Epithelial cell of proximal tubule (primary cell): ENCODE measurements around the gene IGF1R. TPM values are rescaled to one million over a fixed set of nuclear protein-coding genes. Genes with fewer than 3 reads are reported as not detected.

Source experiments
- DNase-seq: peaks from one replicate; pipeline ENCODE4 v3.0.0-alpha.2; 2011; ENCODE audit warnings: low read depth
- H3K4me3 ChIP-seq: 2 replicates; pipeline ENCODE4 v1.5.1; 2011; ENCODE audit warnings: low read depth, mild to moderate bottlenecking, low read length
- total RNA-seq: library from RNA; depleted of rRNA; stranded (reverse); fragments of >200 nt; gene quantifications from 2 replicates; pipeline ENCODE4 v1.2.3, GENCODE V29; 2015
- TF ChIP-seq, protein P1 (sequence below): conservative IDR thresholded peaks from 2 replicates; pipeline ENCODE4 v1.5.1; 2012; ENCODE audit warnings: low read depth, mild to moderate bottlenecking, low read length

The IGF1R gene
- total RNA-seq, 1 donor from 2014 or later: 14.5 TPM

DNA sequence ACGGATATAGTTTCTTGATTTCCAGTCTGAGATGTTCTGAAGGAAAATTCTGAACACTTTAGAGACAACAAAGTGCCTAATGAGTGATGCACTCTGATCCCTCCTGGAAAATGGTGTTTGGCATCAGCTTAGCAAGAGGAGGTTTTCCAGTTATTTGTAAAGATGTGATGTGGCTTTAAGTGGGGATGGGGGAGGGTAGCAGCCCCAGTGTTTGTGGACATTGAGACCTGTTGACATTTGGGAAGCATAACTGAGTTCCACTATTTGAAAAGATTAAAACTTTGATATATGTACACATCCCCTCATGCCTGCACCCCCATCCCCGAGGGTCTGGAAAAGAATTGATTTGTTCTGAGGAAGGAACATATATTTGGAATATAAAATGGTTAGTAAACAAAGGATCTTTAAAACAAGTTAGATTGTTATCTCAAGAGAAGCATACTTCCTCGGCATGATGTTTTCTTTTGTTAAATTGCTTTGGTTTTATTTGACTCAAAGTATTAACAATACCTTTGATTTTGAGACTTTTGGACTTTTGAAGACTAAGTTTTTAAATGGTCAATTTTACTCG lies 6.5 kb downstream of the IGF1R start:
- no peak for DNase-seq

DNA sequence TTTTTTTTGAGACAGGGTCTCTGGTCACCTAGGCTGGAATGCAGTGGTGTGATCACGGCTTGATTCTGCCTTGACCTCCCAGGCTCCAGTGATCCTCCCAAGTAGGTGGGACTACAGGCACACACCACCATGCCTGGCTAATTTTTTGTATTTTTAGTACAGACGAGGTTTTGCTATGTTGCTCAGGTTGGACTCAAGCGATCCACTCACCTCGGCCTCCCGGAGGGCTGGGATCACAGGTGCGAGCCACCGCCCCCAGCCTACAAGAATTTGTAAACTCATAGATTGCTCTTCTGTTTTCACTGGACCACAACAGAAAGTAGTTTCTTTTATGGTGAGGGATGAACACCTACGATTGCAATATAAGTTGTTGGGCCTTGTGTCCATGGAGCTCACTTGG lies 7.4 kb downstream of the IGF1R start:
- H3K4me3 ChIP-seq: no peak overlapping the region
- TF ChIP-seq, protein P1, sequence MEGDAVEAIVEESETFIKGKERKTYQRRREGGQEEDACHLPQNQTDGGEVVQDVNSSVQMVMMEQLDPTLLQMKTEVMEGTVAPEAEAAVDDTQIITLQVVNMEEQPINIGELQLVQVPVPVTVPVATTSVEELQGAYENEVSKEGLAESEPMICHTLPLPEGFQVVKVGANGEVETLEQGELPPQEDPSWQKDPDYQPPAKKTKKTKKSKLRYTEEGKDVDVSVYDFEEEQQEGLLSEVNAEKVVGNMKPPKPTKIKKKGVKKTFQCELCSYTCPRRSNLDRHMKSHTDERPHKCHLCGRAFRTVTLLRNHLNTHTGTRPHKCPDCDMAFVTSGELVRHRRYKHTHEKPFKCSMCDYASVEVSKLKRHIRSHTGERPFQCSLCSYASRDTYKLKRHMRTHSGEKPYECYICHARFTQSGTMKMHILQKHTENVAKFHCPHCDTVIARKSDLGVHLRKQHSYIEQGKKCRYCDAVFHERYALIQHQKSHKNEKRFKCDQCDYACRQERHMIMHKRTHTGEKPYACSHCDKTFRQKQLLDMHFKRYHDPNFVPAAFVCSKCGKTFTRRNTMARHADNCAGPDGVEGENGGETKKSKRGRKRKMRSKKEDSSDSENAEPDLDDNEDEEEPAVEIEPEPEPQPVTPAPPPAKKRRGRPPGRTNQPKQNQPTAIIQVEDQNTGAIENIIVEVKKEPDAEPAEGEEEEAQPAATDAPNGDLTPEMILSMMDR: no peak
- no peak for DNase-seq

More for the DNA sequence above, 6.5 kb downstream of the IGF1R start:
- H3K4me3 ChIP-seq: no peak overlapping the region
- TF ChIP-seq, protein P1: no peak

DNA sequence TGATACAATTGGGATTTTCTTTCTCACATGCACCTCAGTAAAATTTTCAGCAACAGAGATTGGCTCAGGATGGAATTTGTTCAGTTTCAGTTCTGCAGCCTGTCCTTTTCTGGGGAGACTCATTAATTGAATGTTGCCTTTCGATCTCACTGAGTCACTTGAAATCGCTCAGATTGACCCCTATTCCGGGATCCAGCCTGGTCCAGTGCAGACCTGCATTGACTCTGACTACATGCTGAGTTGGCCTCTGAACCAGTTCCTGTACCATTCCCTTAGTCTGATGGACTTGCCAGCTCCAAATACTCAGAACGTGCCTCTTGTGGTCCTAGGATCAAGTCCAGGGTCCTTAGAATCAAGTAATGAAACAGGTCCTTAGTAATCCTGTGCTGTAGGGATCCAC lies 9.4 kb downstream of the IGF1R start:
- peak overlapping the region; percentile 32 for H3K4me3 ChIP-seq

DNA sequence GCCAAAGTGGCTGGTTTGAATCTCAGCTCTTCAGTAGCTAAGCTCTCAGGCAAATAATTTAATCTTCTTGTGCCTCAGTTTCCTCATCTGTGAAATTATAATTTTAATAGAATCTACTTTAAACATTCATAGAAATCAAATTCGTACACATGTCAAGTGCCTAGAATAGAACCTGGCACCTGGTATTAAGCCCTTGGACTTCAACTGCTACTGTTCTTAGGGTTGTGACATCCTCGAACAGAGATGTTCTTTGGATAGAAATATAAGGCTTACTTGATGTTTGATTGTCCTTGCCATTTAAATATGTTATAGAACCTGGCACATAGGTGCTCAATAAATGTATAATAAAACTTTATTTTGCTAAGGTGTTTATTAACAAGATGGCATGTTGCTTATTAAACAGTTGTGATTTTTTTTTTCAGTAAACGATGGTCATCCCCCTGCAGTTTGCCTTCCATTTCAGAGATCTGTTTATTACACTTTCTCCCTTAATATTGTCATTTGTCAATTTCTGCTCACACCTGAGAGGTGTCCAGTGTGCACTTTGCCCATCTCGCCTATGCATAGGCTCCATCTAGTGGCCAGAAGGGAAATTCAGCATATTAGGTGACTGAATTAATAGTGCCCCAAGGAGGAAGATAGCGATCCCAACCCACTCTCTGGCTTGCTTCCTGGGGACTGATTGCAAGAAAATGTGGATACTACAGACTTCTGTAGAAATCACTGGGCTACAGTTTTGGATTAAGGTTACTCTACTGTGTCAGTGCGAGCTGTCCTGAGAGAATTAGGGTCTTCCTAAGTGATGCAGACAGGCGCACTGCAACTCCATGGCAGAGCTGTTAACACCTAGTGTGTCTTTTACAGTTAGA lies 10.7 kb downstream of the IGF1R start:
- no peak for DNase-seq

More for the DNA sequence above, 9.4 kb downstream of the IGF1R start:
- TF ChIP-seq, protein P1: no peak
- DNase-seq: no peak

DNA sequence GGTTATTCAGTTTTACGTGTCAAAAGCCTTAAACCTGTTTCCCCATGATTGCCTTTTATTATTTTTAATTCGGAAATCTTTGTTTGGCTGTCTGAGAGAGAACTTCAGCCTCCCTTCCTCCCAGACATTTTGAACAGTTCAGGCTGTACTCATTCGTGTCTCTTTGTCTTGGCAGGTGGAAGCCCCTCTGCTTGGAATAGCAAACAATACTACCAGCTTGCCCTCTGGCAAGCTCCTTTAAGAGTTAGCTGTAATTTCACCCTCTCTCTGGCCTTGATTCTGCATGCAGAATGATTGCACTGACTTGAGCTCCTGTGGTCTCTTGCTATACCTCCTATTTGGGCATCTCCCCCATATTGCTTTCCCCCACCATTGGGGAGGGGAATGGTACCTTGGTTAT lies 11.7 kb downstream of the IGF1R start:
- TF ChIP-seq, protein P1: no peak
- no peak overlapping the region for H3K4me3 ChIP-seq
- no peak for DNase-seq

More for the DNA sequence above, 10.7 kb downstream of the IGF1R start:
- H3K4me3 ChIP-seq: no peak overlapping the region
- TF ChIP-seq, protein P1: peak; percentile 93

DNA sequence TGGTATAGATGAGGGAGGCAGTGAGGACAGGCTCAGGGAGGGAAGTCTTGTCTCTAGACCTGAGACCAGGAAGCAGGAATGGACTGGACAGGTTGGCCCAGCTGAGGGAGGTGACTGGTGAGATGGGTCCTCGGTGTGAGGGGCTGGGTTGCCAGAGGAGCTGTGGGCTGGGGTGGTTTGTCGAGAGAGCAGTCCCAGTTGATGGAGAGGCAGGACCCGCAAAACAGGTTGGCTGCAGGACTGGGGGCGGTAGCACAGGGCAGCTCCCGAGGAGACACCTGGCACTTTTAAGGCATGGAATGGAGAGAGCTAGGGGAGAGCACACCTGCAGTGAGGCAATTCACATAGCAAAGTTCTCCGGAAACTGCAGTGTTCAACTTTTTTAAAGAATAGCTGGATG lies 14.7 kb downstream of the IGF1R start:
- no peak overlapping the region for H3K4me3 ChIP-seq
- TF ChIP-seq, protein P1: no peak
- DNase-seq: no peak
